GM23248 (cell line): Measurements from ENCODE around the gene VPS52. TPM values are rescaled to one million over a fixed set of nuclear protein-coding genes. Genes with fewer than 3 reads are reported as not detected.

Source experiments
- DNase-seq: peaks from one replicate; pipeline ENCODE4 v3.0.0-alpha.2; 2015
- H2AFZ ChIP-seq: fragments of 200-600 bp; sonication (generic); 2 replicates; pipeline ENCODE4 v1.6.1; 2016; ENCODE audit warnings: antibody characterized with exemption
- H3F3A ChIP-seq: fragments of 200-600 bp; sonication (generic); 2 replicates; pipeline ENCODE4 v1.6.1; 2016; ENCODE audit warnings: mild to moderate bottlenecking, antibody characterized with exemption, mixed run types; ENCODE audit not compliant: insufficient read depth
- H3K27ac ChIP-seq: fragments of 200-600 bp; sonication (generic); 2 replicates; pipeline ENCODE4 v1.5.1; 2016; ENCODE audit warnings: mild to moderate bottlenecking
- H3K27me3 ChIP-seq: fragments of 200-600 bp; sonication (generic); replicated peaks from 2 replicates; pipeline ENCODE4 v1.6.1; 2016; ENCODE audit warnings: mild to moderate bottlenecking; ENCODE audit not compliant: insufficient read depth
- H3K36me3 ChIP-seq: fragments of 200-600 bp; sonication (generic); 2 replicates; pipeline ENCODE4 v1.6.1; 2016; ENCODE audit warnings: low read depth, mild to moderate bottlenecking
- H3K4me1 ChIP-seq: fragments of 200-600 bp; sonication (generic); 2 replicates; pipeline ENCODE4 v1.6.1; 2016; ENCODE audit warnings: mild to moderate bottlenecking; ENCODE audit not compliant: insufficient read depth
- H3K4me2 ChIP-seq: fragments of 200-600 bp; sonication (generic); one replicate; pipeline ENCODE4 v1.6.1; 2016; ENCODE audit warnings: mild to moderate bottlenecking; ENCODE audit not compliant: unreplicated experiment
- H3K4me3 ChIP-seq: fragments of 200-600 bp; sonication (generic); 2 replicates; pipeline ENCODE4 v1.5.1; 2016; ENCODE audit warnings: mild to moderate bottlenecking
- H3K79me2 ChIP-seq: fragments of 200-600 bp; sonication (generic); 2 replicates; pipeline ENCODE4 v1.6.1; 2016; ENCODE audit warnings: mild to moderate bottlenecking; ENCODE audit not compliant: insufficient read depth
- H3K9ac ChIP-seq: fragments of 200-600 bp; sonication (generic); 2 replicates; pipeline ENCODE4 v1.6.1; 2016; ENCODE audit warnings: mild to moderate bottlenecking
- H3K9me2 ChIP-seq: fragments of 200-600 bp; sonication (generic); 2 replicates; pipeline ENCODE4 v1.6.1; 2016; ENCODE audit warnings: mixed run types, mild to moderate bottlenecking, moderate library complexity; ENCODE audit not compliant: insufficient read depth
- H3K9me3 ChIP-seq: fragments of 200-600 bp; sonication (generic); one replicate; pipeline ENCODE4 v1.6.1; 2017; ENCODE audit warnings: low read depth
- H4K20me1 ChIP-seq: fragments of 200-600 bp; sonication (generic); 2 replicates; pipeline ENCODE4 v1.6.0; 2016; ENCODE audit not compliant: insufficient read depth
- EZH2 ChIP-seq: fragments of 200-600 bp; sonication (generic); IDR thresholded peaks from 2 replicates; pipeline ENCODE4 v1.6.1; 2018; ENCODE audit warnings: antibody characterized with exemption, mild to moderate bottlenecking; ENCODE audit not compliant: insufficient read depth, poor library complexity, severe bottlenecking
- EZH2phosphoT487 ChIP-seq: fragments of 200-600 bp; sonication (generic); IDR thresholded peaks from 2 replicates; pipeline ENCODE4 v1.6.1; 2018; ENCODE audit warnings: antibody characterized with exemption, moderate library complexity, mild to moderate bottlenecking, low read depth; ENCODE audit not compliant: insufficient read depth
- WGBS, 2 experiments: methylation state at CpG; one replicate each; pipeline ENCODE4 v1.1.6; 2015 to 2017; ENCODE audit warnings: low lambda C conversion rate in 2 of 2, low coverage in 1 of 2; ENCODE audit errors: missing lambda C conversion rate in 2 of 2; 5-methylcytosine and 5-hydroxymethylcytosine counted together
- in situ Hi-C: fragments of 300-500 bp; cut with MboI; formaldehyde crosslinking; loops from 2 replicates; pipeline ENCODE4 v1.15.0; 2020
- microRNA counts: library from miRNA; unstranded; fragments of <30 nt; microRNA quantifications from one replicate; lab custom pipeline; 2016
- microRNA-seq: library from miRNA; unstranded; fragments of <30 nt; microRNA quantifications from one replicate; pipeline ENCODE4, GENCODE V29; 2016; ENCODE audit warnings: borderline number of aligned reads
- polyA plus RNA-seq: library from polyadenylated mRNA; unstranded; fragments of >200 nt; fragmentation: Nextera tagmentation; extraction: Ambion mirVana; gene quantifications from 2 replicates; pipeline ENCODE4 v1.2.1, GENCODE V29; 2016
- small RNA-seq: library from RNA; depleted of rRNA; stranded (forward); fragments of <200 nt; gene quantifications from one replicate; pipeline ENCODE3, GENCODE V24; 2014; ENCODE audit warnings: low read depth, low replicate concordance
- total RNA-seq: library from RNA; depleted of rRNA; stranded (reverse); fragments of >200 nt; shearing (Covaris generic); gene quantifications from 2 replicates; pipeline ENCODE4 v1.2.3, GENCODE V29; 2014; rRNA removed

Gene VPS52
- total and polyA plus RNA-seq, 2 experiments from 2014 or later = 32.3 to 33.9 TPM

DNA sequence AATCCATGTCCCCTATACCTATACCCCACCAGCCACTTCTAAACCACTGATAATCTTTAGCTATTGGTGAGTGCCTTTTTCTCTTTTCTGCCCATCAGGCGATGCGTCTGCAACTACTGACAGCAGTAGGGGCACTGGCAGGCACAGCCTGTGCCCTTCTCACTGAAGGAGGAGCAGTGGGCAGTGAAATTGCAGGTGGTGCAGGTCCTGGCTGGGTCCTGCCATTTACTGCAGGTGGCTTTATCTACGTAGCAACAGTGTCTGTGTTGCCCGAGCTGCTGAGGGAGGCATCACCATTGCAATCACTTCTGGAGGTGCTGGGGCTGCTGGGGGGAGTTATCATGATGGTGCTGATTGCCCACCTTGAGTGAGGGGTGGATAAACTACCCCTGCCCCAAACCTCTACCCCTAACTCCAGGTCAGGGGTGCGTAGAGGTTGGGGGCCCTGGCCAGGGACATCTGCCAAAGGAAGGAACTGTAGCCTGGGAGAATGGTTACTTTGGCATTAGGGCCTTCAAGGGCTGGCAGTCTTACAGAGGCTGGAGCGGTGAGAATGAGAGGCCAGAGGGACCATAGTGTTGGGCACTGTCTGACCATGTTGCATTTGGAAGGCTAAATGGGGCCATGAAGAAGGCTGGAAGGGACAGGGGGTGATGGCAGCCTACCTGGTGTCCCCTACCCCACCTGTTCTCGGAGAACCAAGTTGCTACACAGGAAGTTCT is 68.1 kb downstream of the VPS52 start:
- Histone ChIP-seq H4K20me1 (no peaks in the 10 kb centered on the region), H3K9ac (peak overlapping the region; percentile 88; the same call in 1 of the 2 replicates), H2AFZ (no peak overlapping the region), H3K9me3 (no peaks in the 10 kb centered on the region), H3K79me2 (peaks cover 58% of the 10 kb centered on the region), H3K27ac (peak overlapping the region; percentile 92; the same call in 1 of the 2 replicates), H3K4me3 (peak overlapping the region; percentile 87; the same call in 1 of the 2 replicates), H3F3A (peaks cover 40% of the 10 kb centered on the region), H3K9me2 (no peaks in the 10 kb centered on the region), H3K4me2 (peak overlapping the region; percentile 97), H3K27me3 (no peaks in the 10 kb centered on the region), H3K4me1 (peaks cover 43% of the 10 kb centered on the region), H3K36me3 (peaks cover 7% of the 10 kb centered on the region)
- WGBS, 2 experiments = 93 to 94% methylated on average over 7 of the region's 7 CpGs
- TF ChIP-seq EZH2 (no peak), EZH2phosphoT487 (no peak)
- DNase-seq = no peak
- in situ Hi-C loops = no loop called here

DNA sequence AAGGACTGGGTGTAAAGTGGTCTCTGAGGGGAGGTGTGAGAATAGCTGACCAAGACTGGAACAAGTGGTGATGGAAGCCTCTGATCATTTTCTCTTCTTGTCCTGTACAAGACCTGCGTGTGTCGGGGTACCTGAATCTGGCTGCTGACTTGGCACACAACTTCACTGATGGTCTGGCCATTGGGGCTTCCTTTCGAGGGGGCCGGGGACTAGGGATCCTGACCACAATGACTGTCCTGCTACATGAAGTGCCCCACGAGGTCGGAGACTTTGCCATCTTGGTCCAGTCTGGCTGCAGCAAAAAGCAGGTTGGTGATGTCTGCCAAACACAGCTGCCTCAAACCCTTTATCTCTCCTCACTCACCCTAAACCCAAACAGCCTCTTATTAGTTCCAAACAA is 68.9 kb downstream of the VPS52 start:
- peaks cover 7% of the 10 kb centered on the region for H3K36me3 ChIP-seq

DNA sequence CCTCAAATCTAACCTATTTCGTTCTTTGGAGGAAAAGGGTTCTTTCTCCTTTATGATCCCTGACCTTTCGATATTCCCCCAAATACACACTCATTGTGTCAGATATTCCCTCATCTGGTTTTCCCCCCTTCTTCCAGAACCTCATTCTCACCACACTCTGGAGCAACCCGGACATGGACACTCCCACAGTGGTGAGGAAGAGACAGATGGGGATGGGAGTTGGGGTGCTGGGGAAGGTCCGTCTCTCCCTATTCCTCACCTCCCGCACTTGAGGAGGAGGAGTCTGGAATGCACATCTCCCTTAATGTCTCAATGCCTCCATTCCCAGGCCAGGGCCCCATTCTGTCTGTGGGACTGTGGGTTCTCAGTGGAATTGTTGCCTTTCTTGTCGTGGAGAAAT is 69.7 kb downstream of the VPS52 start:
- H4K20me1 ChIP-seq = no peaks in the 10 kb centered on the region; the same call in 1 of the 2 replicates

More for the DNA sequence above, 68.9 kb downstream of the VPS52 start:
- peak overlapping the region; percentile 100 for H3K9ac ChIP-seq
- WGBS, 2 experiments = 77 to 83% methylated on average over 6 of the region's 6 CpGs
- H3K27ac ChIP-seq = no peak overlapping the region
- peak overlapping the region; percentile 99; the same call in 1 of the 2 replicates for H3K4me3 ChIP-seq
- no peak overlapping the region for H3K4me2 ChIP-seq
- no peak for DNase-seq
- H3K9me2 ChIP-seq = no peaks in the 10 kb centered on the region
- no peaks in the 10 kb centered on the region for H3K9me3 ChIP-seq
- no peaks in the 10 kb centered on the region for H3K27me3 ChIP-seq
- TF ChIP-seq EZH2 (no peak), EZH2phosphoT487 (no peak)
- H3K79me2 ChIP-seq = peaks cover 63% of the 10 kb centered on the region
- H3F3A ChIP-seq = peaks cover 45% of the 10 kb centered on the region
- in situ Hi-C loops = no loop called here
- no peak overlapping the region for H2AFZ ChIP-seq
- no peaks in the 10 kb centered on the region; the same call in 1 of the 2 replicates for H4K20me1 ChIP-seq
- H3K4me1 ChIP-seq = peaks cover 43% of the 10 kb centered on the region

DNA sequence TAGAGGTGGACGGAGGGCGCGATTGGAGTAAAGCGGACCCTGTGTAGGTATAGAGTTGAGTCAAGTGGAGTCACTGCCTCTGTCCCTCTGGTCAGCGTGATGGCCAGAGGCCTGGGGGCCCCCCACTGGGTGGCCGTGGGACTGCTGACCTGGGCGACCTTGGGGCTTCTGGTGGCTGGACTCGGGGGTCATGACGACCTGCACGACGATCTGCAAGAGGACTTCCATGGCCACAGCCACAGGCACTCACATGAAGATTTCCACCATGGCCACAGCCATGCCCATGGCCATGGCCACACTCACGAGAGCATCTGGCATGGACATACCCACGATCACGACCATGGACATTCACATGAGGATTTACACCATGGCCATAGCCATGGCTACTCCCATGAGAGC is 70.5 kb downstream of the VPS52 start:
- TF ChIP-seq EZH2 (no peak), EZH2phosphoT487 (no peak)
- peak overlapping the region; percentile 99 for H3K4me3 ChIP-seq
- peak overlapping the region; percentile 99 for H3K27ac ChIP-seq
- H3K79me2 ChIP-seq = peaks cover 74% of the 10 kb centered on the region
- H3K9ac ChIP-seq = peak overlapping the region; percentile 100
- H3K4me2 ChIP-seq = peak overlapping the region; percentile 100
- H3K9me3 ChIP-seq = no peaks in the 10 kb centered on the region
- H3K9me2 ChIP-seq = no peaks in the 10 kb centered on the region
- H3K36me3 ChIP-seq = peaks cover 13% of the 10 kb centered on the region
- H3K27me3 ChIP-seq = no peaks in the 10 kb centered on the region
- H2AFZ ChIP-seq = peak overlapping the region; percentile 66
- H4K20me1 ChIP-seq = no peaks in the 10 kb centered on the region; the same call in 1 of the 2 replicates
- H3F3A ChIP-seq = peaks cover 49% of the 10 kb centered on the region
- 1 to 4% methylated on average over 14 of the region's 14 CpGs for WGBS, 2 experiments
- peaks cover 29% of the 10 kb centered on the region for H3K4me1 ChIP-seq
- no peak for DNase-seq
- in situ Hi-C loops = no loop called here

More for the DNA sequence above, 69.7 kb downstream of the VPS52 start:
- peaks cover 49% of the 10 kb centered on the region for H3F3A ChIP-seq
- no peak overlapping the region for H2AFZ ChIP-seq
- H3K4me3 ChIP-seq = peak overlapping the region; percentile 99
- H3K4me1 ChIP-seq = peaks cover 37% of the 10 kb centered on the region
- in situ Hi-C loops = no loop called here
- H3K9me3 ChIP-seq = no peaks in the 10 kb centered on the region
- H3K4me2 ChIP-seq = peak overlapping the region; percentile 100
- TF ChIP-seq EZH2phosphoT487 (no peak), EZH2 (no peak)
- 46 to 50% methylated on average over 6 of the region's 6 CpGs for WGBS, 2 experiments
- H3K9me2 ChIP-seq = no peaks in the 10 kb centered on the region
- H3K79me2 ChIP-seq = peaks cover 69% of the 10 kb centered on the region
- peaks cover 11% of the 10 kb centered on the region for H3K36me3 ChIP-seq
- H3K27ac ChIP-seq = peak overlapping the region; percentile 99
- H3K27me3 ChIP-seq = no peaks in the 10 kb centered on the region
- peak overlapping the region; percentile 100 for H3K9ac ChIP-seq
- DNase-seq = peak; percentile 34

MicroRNAs encoded within 50 kb of the gene (microRNA counts, 767-probe panel; counts per million panel counts)
- 447 counts per million, percentile 86 among the panel's probes with 10 or more counts for microRNA hsa-miR-219-1-3p (lab: Ali Mortazavi, UCI)
- microRNA hsa-miR-219-5p (lab: Ali Mortazavi, UCI) = 447 counts per million, percentile 86 among the panel's probes with 10 or more counts

Small RNA genes within 50 kb of the gene (microRNA-seq; reads per million reads assigned to microRNA genes)
- gene MIR219A1 (3.1 reads per million), gene MIR6834 (not detected), gene MIR6873 (not detected)

Small RNA genes within 50 kb of the gene (small RNA-seq; reads per million reads assigned to genes)
- not detected for gene MIR219A1

Other genes with a start within 250 kb of the VPS52 start
- gene HLA-DPA1, start 198.2 kb downstream of the VPS52 start, total RNA-seq = 0.89 and 2.5 TPM in 2 replicates
- gene HLA-DPA1, start 198.2 kb downstream of the VPS52 start, polyA plus RNA-seq = 4.2 and 4.9 TPM in 2 replicates
- gene HLA-DPB1, start 195.9 kb downstream of the VPS52 start, total RNA-seq = 12.5 and 14.9 TPM in 2 replicates
- 17.8 and 18.9 TPM in 2 replicates for gene HLA-DPB1, start 195.9 kb downstream of the VPS52 start, polyA plus RNA-seq
- gene COL11A2, start 79.4 kb downstream of the VPS52 start, total RNA-seq = 0.25 and 0.32 TPM in 2 replicates
- 0.05 and 0.31 TPM in 2 replicates for gene COL11A2, start 79.4 kb downstream of the VPS52 start, polyA plus RNA-seq
- 27.7 and 28.8 TPM in 2 replicates for gene RXRB, start 71.2 kb downstream of the VPS52 start, total RNA-seq
- gene RXRB, start 71.2 kb downstream of the VPS52 start, polyA plus RNA-seq = 28.1 and 28.9 TPM in 2 replicates
- 126 and 147 TPM in 2 replicates for gene SLC39A7, start 71.0 kb downstream of the VPS52 start, total RNA-seq
- gene SLC39A7, start 71.0 kb downstream of the VPS52 start, polyA plus RNA-seq = 24.7 and 26.9 TPM in 2 replicates
- gene HSD17B8, start 67.2 kb downstream of the VPS52 start, total RNA-seq = 1.8 and 3.7 TPM in 2 replicates
- gene HSD17B8, start 67.2 kb downstream of the VPS52 start, polyA plus RNA-seq = 5.3 and 5.6 TPM in 2 replicates
- gene RING1, start 63.4 kb downstream of the VPS52 start, total RNA-seq = 35.8 and 37.6 TPM in 2 replicates
- gene RING1, start 63.4 kb downstream of the VPS52 start, polyA plus RNA-seq = 11.3 and 12.7 TPM in 2 replicates
- gene RPS18, start 199 bp upstream of the VPS52 start, total RNA-seq = 2,521 and 3,021 TPM in 2 replicates
- 1,848 and 1,924 TPM in 2 replicates for gene RPS18, start 199 bp upstream of the VPS52 start, polyA plus RNA-seq
- gene B3GALT4, start 5.2 kb upstream of the VPS52 start, total RNA-seq = 2.6 and 2.7 TPM in 2 replicates
- gene B3GALT4, start 5.2 kb upstream of the VPS52 start, polyA plus RNA-seq = 2.4 and 2.7 TPM in 2 replicates
- gene WDR46, start 17.4 kb upstream of the VPS52 start, total RNA-seq = 64.4 and 81.9 TPM in 2 replicates
- gene WDR46, start 17.4 kb upstream of the VPS52 start, polyA plus RNA-seq = 79.4 and 90.9 TPM in 2 replicates
- 31.9 and 38.7 TPM in 2 replicates for gene PFDN6, start 17.7 kb upstream of the VPS52 start, total RNA-seq
- gene PFDN6, start 17.7 kb upstream of the VPS52 start, polyA plus RNA-seq = 7.9 and 9.1 TPM in 2 replicates
- gene RGL2, start 27.1 kb upstream of the VPS52 start, total RNA-seq = 18.5 and 21.1 TPM in 2 replicates
- gene RGL2, start 27.1 kb upstream of the VPS52 start, polyA plus RNA-seq = 22.4 and 23.3 TPM in 2 replicates
- 62.3 and 68.7 TPM in 2 replicates for gene TAPBP, start 42.2 kb upstream of the VPS52 start, total RNA-seq
- gene TAPBP, start 42.2 kb upstream of the VPS52 start, polyA plus RNA-seq = 75.8 and 78.4 TPM in 2 replicates
- gene ZBTB22, start 45.9 kb upstream of the VPS52 start, total RNA-seq = 15.3 and 18.3 TPM in 2 replicates
- gene ZBTB22, start 45.9 kb upstream of the VPS52 start, polyA plus RNA-seq = 9.8 and 11.2 TPM in 2 replicates
- gene DAXX, start 51.1 kb upstream of the VPS52 start, total RNA-seq = 24.8 and 27.8 TPM in 2 replicates
- 42.2 and 49.3 TPM in 2 replicates for gene DAXX, start 51.1 kb upstream of the VPS52 start, polyA plus RNA-seq
- 14.4 and 14.5 TPM in 2 replicates for gene KIFC1, start 119.9 kb upstream of the VPS52 start, total RNA-seq
- gene KIFC1, start 119.9 kb upstream of the VPS52 start, polyA plus RNA-seq = 3.9 and 4.0 TPM in 2 replicates
- gene PHF1, start 139.1 kb upstream of the VPS52 start, total RNA-seq = 39.8 and 44.9 TPM in 2 replicates
- 24.5 TPM in 2 replicates for gene PHF1, start 139.1 kb upstream of the VPS52 start, polyA plus RNA-seq
- gene CUTA, start 146.2 kb upstream of the VPS52 start, total RNA-seq = 197 and 204 TPM in 2 replicates
- gene CUTA, start 146.2 kb upstream of the VPS52 start, polyA plus RNA-seq = 397 and 404 TPM in 2 replicates
- gene SYNGAP1, start 148.2 kb upstream of the VPS52 start, total RNA-seq = 2.8 and 3.7 TPM in 2 replicates
- 0.42 and 0.65 TPM in 2 replicates for gene SYNGAP1, start 148.2 kb upstream of the VPS52 start, polyA plus RNA-seq
- 2.0 and 3.5 TPM in 2 replicates for gene ZBTB9, start 182.7 kb upstream of the VPS52 start, total RNA-seq
- gene ZBTB9, start 182.7 kb upstream of the VPS52 start, polyA plus RNA-seq = 7.0 and 7.3 TPM in 2 replicates